NCI-H2227 treated with DMSO at 0.1 percent for 48 hours (cell line): ENCODE results near the gene MED8.
"Not testable (repeated sequence)": the region's sequence is repeated elsewhere in the genome, so short reads cannot be mapped to it uniquely, and the experiment has no call there.

Experiments
- DNase-seq: peaks from one replicate; lab custom pipeline; 2025; lab: John Stamatoyannopoulos, UW

Gene MED8

DNA sequence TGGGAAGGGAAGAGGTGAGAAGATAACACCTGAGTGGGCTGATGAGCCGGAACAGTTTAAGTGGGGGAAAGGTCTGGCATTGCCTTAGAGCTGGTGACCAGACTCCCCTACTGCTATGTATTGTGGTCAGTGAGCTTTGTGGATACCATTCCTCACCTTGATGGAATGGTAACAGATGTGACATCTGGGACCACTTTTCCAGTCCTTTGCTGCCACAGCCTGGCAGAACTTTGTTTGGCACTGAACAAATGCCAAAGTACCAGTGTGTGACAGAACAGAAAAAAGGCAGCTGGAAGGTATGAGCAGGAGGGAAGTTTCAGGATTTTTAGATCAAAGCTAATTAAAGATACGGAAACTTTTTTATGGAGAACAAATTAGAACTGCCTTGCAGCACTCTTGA is 6.2 kb downstream of the MED8 start:
- no peak for DNase-seq

DNA sequence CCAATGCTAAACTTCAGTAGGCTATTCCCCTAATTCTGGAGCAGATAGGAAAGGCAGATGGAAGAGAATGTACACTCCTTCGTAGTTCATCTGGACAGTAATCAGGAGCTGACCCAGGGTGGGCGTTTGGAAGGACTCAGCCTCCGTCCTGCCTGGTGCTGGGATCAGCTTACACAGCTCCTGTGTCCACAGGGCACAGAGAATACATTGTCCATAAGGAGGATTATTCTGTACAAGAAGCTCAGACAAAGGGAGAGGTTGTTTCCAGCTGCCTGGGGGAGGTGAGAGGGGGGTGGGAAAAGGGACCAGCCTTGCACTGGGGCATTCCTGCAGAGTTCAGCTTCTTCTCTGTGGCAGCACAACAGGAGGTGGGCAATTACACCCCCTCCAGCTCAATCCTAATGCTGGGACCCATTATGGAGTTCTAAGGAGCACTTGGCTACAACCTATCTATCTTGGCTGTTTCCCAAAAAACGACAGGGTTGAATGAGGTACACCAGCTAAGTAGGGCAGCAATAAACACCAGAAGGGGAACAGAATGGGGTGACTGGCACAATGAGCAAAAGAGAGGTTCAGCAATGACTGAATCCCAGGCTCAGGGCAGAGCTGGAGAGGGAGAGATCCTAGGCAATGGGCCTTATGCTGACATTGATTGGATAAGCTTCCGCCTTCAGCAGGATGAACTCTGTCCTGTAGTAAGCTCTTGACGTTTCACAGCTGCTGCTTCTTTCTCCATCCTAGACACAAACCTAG is 7.4 kb downstream of the MED8 start:
- DNase-seq, result peak; percentile 20

DNA sequence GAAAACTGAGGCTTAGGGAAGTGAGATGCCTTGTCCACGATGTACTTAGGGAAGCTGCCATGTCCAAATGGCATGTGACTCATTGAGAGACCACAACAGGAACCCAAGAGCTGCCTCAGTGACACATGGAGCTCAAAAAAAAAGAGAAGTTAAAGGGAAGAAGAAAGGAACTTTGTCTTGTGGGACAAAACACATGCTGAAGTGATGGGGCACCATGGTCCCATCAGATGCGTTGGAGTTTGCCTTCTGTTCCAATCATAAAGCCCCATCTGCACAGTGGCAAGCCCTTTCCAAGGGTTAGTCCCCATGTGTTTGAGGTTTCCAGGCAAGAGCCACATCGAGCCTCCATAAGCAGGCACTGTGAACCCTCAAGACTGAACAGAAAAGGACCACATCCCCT is 8.0 kb downstream of the MED8 start:
- DNase-seq, result no peak

DNA sequence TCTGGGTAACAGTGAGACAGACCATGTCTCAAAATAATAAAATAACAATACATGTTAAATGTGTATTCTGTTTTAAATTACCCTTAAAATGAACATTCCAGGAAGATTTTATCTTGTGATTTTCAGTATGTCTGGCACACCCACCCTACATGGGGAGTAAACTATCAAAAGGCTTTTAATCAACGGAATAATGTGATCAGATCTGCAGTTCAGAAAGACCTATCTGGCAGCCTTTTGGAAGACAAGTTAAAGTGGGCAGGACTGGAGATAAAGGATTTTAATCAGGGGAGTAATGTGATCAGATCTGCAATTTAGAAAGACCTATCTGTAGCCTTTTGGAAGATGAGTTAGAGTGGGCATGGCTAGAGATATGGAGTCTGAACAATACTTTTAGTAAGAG is 10.1 kb downstream of the MED8 start:
- no peak for DNase-seq

DNA sequence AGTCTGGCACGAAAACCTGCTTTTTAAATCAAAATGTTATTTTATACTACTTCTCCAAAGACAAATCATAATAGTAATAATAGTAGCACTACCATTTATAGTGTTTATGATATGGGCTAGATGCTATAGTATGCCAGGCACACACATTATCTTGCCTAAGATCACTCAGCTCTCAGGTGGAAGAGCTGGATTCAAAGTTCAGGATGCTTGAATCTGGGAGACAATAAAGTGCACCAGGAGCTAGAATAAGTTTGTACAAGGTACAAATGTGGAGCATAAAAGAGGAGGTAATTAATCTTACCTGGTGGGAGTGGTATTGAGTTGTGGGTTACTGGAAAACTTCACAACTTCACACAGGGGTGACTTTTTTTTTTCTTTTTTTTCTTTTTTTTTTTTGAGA is 11.8 kb downstream of the MED8 start:
- no peak for DNase-seq

DNA sequence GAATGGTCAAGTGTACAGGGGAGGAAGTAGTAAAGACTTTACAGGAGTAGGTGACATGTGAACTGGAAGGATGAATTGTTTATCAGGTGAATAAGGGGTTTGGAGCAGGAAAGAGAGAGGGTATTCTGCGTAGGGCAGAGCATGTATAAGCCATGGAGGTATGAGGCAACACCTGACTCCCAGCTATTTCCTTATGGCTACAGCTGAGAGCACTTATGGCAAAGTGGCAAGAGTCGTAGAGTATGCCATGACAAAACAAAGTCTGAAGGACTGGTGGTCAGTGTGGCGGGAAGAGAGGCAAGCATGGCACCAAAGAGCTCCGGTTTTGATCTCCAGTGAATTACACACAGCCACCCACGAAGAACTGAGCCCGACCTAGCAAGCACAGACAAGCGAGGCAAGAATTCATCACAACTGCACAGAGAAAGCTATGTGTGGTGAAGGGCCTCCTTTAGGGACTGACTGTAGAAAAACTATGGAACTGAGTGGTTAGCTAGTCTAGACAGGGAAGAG is 12.8 kb downstream of the MED8 start:
- DNase-seq, result no peak

DNA sequence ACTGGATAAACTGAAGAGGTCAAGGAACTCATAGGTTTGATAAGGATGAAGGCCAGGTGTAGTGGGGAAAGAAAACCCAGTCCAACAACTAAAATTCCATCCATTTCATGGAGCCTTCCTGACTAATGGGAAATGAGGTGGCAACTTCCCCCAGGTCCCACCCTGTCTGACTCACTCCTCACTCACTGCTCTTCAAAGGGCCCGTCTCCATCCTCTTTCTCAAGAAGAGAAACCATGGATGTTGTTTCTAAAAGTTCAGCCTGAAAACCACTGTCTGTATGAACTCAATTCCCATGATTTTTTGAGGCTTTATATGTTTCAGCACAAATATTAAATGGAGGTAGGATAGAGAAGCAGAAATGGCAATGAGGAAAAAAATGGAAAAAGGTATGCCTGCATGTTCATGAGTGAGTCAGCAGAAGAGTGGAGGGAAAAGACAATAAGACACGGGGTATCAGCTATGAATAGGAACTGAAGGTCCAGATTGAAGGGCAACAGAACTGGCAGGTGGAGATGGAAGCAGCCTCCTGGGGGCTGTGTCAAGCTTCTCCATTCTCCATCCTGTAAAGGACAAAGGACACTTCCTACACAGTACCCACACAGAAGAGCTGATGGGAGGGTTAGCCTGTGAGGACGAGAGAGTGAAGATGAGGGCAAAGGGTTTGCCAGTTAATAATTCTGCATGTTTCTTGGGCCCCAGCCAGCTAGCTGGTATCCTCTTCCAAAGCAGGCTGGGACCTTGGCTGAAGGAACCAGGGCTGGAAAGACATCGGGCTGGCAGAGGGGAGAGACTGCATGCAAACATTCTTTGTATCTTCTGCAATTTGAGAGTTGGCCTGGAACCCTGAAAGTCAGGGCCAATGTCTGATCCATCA is 16.3 kb downstream of the MED8 start:
- no peak for DNase-seq

DNA sequence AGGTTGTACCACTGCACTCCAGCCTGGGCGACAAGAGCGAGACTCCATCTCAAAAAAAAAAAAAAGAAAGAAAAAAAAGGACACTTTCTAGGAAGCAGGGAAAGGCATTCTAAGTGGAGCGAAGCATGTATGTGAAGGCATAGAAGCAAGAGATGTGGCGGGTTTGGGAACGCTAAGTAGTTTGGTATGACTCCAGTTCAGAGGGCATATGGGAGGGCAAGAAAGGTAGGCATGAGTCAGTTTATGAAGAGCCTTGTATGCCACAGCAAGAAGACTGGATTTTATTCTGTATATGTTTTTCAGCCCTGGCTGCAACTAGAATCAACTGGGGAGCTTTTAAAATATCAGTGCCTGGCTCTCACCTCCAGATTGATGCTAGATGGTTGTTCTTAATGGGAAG is 17.4 kb downstream of the MED8 start:
- DNase-seq, result no peak

DNA sequence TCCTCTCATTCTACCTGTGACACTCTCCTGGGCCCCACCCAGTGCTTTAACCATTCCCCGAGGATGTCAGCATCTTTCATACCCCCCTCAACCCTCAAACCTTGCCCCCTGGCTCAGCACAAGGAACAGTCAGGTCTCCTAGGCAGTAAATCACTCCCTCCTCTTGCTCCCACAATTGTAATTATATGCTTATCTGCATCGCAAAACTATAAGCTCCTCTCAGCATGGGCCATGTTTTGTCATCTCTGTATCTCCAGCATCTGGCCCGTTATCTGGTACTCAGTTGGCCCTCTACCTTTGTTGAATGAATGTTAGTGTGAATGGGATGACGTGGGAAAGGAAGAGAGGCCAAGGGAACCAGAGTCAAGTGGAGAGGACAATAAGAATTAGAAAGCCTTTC is 19.0 kb downstream of the MED8 start:
- no peak for DNase-seq

DNA sequence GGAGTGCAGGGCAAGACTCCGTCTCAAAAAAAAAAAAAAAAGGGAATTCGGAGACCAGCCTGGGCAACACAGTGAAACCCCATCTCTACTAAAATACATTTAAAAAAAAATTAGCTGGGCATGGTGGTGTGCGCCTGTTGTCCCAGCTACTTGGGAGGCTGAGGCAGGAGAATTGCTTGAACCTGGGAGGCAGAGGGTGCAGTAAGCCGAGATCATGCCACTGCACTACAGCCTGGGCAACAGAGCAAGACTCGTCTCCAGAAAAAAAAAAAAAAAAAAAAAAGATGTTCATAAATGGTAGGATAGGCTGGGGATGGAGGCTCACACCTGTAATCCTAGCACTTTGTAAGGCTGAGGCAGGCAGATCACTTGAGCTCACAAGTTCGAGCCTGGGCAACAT is 19.8 kb downstream of the MED8 start:
- not testable (repeated sequence) for DNase-seq

DNA sequence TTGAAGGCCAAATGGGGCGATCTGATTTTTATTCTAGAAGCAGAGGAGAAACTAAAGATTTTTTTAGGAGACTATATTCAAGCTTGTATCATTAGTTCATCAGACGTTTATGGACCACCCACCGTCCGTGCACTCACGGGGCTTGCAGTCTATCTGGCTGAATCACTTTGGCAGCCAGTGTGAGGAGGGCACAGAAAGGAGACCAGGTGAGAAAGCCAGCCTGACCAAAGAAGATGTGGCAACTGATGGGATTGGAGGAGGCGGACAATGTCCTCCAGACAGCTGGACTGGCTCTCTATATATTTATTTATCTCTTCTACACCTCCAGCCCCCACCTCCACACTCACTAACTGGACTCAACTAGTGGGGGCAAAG is 21.0 kb downstream of the MED8 start:
- DNase-seq, result no peak

DNA sequence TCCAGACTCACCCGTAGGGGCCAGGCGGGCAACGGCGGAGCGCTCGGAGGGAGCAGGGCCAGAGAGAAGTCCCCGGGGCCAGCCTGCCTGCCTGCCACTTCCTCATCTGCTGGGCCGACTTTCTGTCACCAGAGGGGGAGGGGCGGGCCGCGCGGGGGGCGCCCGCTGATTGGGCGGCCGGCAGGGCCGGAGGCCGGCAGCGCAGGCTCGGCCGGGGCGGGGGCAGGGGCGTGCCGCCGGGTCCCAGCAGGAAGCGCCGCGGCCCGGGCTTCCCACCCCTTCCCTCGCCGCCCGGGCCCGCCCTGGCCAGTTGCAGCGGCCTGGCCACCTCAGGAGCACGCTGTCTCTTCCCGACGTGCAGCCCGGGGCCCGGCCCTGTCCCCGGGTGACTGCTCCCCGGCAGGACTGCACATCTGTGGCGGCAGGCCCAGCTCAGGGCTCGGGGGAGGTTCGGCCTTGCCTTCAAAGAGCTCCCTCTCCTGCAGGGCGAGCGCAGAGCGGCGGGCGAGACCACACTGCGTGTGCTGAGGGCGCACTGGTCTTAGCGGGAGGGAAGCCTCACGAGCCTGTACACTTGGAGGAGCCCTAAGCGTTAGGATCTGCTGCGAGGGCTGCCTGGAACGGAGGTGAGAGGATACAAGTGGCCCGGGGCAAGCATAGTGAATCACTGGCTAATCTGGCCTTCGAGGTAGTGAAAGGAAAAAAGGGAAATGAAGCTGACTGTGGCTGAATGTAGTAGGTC is 21.5 kb downstream of the MED8 start, which contains the start of gene ELOVL1:
ELOVL1 (minus strand) TSS at position 108 of the 742 bp plus-strand sequence. CDS start 2,402 bp downstream, outside the sequence.
- peak; percentile 80 for DNase-seq

DNA sequence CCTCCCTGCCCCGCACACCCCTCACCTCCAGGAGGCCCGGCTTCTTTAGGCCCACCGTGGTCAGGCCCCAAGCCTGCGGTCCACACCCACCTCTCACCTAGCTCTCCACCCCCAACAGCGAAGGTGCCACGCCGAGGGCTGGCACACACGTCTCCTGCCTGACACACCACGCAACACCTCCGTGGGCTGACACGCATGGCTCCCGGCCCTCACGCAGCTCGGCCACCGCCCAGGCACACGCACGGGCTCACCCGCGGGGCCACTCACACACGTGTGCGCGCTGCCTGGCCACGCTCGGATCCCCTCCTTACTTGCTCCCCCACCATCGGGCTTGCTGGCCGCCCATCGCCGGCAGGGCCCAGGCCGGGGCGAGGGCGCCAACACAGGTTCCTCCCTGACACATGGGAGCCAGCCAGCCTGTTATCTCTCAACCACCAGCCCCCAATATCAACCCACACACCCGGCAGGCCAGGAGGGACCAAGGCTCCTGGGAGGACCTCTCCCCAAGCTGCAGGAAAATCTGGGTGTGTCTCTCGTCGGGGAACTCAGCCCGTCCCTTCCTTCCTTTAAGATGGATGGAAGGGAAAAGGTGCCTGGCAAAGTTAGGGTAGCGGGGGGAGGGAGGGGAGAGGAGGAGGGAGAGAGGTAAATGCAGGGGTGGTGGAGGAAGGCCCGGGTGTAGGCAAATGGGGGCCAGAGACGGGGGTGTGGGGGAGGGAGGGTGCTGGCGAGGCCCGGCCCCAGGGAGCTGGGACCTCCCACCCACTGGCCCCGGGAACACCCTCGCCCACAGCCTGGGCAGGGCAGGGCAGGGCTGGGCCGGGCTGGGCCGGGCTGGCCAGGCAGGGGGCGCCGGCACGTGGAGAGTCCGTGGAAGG is 22.3 kb downstream of the MED8 start:
- no peak for DNase-seq

DNA sequence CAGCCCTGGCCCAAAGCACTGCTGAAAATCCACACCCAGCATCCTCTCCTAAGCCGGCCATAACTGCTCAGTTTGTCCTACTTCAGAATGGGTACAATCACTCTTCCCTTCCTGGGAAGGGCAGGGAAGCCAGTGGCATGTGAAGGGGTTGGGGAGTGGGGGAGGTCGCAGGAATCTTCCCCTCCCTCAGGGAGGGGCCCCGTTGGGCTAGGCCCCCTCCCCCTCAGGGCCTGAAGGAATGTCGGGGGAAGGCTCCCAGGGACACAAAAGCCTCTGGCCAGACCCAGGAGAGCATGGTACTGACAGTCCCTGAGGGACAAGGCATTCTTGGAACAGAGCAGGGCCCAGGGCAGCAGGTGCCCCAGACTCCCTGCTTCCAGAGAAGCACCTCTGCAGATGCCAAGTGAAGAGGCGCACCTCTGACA is 23.0 kb downstream of the MED8 start:
- no peak for DNase-seq

DNA sequence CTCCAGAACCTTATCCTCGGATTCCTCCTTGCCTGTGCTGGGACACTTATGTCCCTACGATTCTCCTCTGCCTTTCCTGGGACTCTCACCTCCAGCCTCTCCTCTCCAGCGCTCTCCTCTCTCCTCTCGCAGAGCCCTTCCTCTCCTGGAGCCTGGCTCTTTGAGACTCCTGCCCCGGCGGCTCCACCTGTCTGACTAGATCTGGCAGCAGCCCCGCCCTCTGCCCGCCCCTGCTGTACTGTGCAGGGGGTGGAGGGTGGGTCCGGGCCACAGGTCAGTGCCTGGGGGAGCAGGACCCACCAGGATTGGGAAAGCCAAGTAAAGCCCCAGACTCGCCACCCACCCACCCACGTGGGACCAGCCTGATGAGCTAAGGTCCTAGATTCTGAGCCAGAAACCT is 23.4 kb downstream of the MED8 start:
- DNase-seq, result no peak

DNA sequence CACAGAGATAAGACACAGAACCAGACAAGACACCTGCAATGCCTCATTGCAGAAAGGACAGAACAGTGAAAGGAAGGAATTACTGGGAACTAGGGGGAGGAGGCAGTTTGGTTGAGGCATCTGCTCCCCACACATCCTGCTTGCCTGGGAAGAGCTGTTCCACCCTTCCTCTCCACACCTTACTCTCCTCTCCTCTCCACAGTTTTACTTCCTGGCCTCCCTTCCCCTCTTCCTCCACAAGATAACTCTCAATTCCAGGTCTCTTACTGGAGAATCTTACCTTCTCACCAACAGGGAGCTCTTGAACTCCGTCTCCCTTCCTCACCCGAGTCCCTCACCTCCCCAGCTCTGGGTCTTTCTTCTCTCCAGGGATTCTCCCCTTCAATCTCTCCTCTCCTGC is 23.9 kb downstream of the MED8 start:
- no peak for DNase-seq

DNA sequence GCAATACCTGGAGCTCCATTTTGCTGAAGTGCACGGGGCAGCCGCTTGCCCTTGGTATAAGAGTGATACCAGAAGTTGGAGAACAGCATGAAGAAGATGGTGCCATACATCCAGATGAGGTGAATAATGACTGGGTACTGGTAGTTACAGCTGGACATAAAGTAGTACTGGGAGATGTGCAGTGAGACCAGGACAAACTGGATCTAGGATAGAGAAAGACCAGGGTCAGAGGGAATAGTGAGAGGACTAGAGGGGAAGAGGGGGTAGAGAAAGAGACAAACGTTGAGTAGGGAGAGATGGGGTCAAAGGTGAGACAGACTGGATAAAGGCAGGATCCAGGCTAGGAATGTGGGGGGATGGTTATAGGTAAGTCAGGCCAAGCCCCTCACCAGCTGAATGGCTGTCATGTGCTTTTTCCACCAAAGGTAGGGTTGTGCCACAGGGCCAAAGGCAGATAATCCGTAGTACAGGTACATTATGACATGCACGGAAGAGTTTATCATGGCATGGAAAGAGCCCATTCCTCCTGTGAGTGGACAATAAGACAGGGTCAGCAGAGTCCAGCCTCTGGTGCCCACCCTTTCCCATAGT is 25.6 kb downstream of the MED8 start:
- DNase-seq, result no peak

DNA sequence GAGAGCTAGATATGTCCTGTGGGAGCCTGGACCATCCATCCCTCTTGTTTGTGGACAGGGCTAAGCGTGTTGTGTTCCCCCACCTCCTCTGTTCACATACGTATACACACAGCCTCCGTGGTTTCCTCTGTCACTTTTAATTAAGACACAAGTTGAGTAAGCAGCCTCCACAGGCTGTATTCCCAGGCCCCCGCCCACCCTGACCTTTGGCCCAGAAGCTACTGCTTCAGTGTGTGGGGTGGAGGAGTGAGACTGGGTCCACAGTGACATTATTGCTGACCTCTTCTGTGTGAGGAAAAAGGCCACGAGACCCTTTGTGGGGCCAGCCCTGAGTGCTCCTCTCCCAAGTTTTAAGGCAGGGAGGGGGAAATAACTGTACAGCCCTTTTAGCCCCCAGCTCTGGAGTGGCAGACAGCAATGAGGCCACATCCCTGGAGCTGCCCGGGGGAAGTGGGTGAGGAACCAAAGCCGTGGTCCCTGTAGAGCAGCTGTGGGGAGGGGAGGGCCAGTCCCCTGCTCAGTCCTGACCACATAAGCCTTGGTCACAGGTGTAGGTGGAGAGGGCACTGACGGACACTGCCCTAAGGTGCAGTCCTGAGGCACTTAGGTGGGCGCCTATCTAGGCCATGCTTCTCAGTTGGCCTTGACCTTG is 26.2 kb downstream of the MED8 start:
- no peak for DNase-seq

DNA sequence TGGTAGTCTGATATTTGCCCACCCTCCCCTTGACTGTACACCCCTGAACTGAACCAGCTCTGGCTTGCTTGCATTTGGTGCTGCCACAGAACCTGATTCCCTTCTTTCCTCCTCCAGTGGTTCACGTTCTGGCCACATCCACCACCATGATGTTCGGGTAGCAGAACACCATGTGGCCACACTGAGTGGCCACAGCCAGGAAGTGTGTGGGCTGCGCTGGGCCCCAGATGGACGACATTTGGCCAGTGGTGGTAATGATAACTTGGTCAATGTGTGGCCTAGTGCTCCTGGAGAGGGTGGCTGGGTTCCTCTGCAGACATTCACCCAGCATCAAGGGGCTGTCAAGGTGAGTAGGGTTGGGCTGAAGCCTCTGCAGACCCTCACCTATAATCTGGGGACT is 29.0 kb downstream of the MED8 start:
- DNase-seq, result no peak

DNA sequence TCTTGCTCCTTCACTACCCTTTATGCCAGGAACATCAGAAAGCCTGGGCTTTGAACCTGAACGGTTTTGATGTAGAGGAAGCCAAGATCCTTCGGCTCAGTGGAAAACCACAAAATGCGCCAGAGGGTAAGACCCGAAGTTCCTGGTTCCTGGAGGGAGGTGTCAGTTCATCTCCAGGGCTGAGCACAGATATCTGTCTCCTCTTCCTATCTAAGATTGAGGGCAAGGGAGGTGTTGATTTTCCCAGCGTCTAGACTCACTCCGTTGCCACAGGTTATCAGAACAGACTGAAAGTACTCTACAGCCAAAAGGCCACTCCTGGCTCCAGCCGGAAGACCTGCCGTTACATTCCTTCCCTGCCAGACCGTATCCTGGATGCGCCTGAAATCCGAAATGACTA is 29.9 kb downstream of the MED8 start:
- DNase-seq, result no peak
